NK-92 (cell line): Measurements from ENCODE around the gene ARHGAP33.
A peak's percentile ranks its signal among the peaks of the same experiment; 100 is the strongest.

ENCODE experiments used
- DNase-seq: peaks from one replicate; lab custom pipeline; 2025; ENCODE audit not compliant: unreplicated experiment; lab: John Stamatoyannopoulos, UW

ARHGAP33 gene, protein sequence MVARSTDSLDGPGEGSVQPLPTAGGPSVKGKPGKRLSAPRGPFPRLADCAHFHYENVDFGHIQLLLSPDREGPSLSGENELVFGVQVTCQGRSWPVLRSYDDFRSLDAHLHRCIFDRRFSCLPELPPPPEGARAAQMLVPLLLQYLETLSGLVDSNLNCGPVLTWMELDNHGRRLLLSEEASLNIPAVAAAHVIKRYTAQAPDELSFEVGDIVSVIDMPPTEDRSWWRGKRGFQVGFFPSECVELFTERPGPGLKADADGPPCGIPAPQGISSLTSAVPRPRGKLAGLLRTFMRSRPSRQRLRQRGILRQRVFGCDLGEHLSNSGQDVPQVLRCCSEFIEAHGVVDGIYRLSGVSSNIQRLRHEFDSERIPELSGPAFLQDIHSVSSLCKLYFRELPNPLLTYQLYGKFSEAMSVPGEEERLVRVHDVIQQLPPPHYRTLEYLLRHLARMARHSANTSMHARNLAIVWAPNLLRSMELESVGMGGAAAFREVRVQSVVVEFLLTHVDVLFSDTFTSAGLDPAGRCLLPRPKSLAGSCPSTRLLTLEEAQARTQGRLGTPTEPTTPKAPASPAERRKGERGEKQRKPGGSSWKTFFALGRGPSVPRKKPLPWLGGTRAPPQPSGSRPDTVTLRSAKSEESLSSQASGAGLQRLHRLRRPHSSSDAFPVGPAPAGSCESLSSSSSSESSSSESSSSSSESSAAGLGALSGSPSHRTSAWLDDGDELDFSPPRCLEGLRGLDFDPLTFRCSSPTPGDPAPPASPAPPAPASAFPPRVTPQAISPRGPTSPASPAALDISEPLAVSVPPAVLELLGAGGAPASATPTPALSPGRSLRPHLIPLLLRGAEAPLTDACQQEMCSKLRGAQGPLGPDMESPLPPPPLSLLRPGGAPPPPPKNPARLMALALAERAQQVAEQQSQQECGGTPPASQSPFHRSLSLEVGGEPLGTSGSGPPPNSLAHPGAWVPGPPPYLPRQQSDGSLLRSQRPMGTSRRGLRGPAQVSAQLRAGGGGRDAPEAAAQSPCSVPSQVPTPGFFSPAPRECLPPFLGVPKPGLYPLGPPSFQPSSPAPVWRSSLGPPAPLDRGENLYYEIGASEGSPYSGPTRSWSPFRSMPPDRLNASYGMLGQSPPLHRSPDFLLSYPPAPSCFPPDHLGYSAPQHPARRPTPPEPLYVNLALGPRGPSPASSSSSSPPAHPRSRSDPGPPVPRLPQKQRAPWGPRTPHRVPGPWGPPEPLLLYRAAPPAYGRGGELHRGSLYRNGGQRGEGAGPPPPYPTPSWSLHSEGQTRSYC

DNA sequence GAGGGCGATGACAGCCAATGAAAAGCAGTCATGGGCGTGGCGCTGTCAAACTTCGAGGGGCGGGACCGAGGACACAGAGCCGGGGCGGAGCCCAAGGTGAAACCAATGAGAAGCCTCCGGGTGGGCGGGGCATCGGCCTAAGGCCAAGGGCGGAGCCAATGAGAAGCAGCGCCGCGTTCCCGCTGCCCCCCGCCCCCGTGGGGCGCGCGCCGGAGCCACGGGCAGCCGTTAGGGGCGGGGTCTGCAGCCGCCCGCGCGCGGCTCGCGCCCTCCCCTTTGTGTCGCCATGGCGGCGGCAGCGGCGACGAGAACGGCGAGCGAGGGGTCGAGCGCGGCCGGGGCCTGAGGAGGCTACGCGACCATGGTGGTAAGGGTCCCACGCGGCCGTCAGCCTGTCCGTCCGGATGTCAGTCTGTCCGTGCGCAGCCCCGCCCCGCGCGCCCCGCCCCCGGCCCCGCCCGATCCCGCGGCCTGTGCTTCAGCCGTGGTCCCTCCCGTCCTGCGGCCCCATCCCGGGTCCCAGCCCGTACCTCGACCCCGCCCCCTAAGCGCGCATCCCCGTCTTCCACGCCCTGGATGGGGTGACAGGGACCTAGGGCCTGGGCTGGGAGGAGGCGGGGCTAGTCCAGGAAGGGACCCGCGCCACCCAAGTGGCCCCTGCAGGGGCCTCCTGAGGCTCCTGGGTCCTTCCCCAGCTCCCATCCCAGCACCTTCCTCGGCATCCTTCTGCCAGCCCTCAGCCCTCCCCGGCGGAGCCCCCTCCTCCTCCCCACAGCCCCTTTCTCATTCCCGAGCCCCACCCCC, at the start of gene ARHGAP33:
TSS of gene ARHGAP33 (plus strand) at position 267 of the 804 bp plus-strand sequence. CDS start at position 362, 95 bp downstream.
- peak; percentile 82 for DNase-seq

DNA sequence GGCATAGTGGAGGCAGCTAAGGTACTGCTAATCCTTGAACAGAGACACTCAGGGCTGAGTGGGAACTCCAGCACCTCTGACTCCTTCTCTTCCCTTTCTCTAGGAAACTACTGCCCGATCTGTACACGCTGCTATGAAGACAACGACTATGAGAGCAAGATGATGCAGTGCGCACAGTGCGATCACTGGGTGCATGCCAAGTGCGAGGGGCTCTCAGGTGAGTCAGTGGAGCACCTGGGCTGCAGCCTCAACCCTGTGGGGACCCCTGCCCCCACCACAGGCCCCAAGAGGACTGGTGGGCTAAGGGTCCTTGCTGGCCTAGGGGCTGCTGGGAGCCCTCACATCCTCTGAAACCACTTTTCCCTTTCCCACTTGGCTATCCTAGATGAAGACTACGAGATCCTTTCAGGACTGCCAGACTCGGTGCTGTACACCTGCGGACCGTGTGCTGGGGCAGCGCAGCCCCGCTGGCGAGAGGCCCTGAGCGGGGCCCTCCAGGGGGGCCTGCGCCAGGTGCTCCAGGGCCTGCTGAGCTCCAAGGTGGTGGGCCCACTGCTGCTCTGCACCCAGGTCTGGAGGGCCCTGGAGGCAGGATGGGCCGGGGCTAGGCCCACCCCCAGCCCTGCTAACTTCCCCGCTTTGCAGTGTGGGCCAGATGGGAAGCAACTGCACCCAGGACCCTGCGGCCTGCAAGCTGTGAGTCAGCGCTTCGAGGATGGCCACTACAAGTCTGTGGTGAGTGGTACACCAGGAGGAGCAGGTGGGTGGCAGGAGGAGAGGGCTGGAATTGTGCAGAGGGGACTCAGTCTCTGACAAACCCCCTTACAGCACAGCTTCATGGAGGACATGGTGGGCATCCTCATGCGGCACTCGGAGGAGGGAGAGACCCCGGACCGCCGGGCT, 48.1 kb upstream of the ARHGAP33 start:
- DNase-seq = no peak

DNA sequence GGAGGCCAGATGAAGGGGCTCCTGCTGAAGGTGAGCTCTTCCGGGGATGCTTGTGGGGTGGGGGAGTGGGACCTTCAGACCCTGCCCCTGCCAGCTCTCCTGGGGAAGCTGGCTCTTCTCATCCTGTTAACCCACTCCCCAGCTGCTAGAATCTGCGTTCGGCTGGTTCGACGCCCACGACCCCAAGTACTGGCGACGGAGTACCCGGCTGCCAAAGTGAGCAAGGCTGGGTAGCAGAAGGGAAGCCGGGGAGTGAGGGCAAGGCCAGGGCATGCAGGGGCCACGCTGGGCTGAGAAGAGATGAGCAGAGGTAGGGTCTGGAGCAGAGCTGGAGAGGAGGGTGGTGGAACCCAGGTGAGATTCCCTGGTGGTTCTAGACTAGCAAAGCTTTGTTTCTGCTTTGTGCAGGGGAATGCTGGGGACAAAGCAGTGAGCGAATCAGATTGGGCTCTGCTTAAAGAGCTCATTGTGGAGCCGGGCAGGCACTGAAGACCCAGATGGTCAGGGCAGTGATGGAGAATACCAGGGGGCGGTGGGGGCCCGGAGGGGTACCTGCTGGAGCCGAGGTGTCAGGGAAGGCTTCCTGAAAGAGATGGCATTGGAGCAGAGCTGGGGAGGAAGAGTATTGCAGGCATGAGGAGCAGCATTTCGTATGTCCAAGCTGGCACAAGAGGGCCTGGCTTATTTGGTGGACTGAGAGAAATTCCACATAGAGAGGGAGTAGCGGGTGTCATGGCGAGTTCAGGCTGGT, 47.2 kb upstream of the ARHGAP33 start:
- DNase-seq = no peak

DNA sequence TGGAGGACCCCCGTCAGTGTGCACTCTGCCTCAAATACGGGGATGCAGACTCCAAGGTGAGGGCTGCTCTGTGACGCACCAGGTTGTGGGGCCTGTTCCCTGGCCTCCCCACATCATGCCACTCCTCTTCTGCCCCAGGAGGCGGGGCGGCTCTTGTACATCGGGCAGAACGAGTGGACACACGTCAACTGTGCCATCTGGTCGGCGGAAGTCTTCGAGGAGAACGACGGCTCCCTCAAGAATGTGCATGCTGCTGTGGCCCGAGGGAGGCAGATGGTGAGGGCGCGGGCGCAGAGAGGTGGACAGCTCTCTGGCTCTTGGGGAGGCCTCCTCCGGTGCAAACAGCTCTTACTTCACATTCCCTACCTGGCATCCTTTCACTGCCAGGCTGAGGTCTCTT, 46.3 kb upstream of the ARHGAP33 start:
- no peak for DNase-seq

DNA sequence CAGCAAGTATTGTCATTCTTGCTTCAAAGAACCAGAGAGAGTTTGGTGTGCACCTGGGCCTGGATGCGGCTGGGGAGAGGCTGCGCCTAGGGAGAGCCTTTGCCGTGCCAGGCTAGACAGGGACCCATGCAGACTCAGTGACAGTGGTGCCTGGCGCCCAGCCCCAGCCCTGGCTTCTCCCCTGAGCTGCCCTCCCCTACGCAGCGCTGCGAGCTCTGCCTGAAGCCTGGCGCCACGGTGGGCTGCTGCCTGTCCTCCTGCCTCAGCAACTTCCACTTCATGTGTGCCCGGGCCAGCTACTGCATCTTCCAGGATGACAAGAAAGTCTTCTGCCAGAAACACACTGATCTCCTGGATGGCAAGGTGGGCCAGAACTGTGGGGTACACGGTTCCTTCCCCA, 45.6 kb upstream of the ARHGAP33 start:
- DNase-seq = no peak

DNA sequence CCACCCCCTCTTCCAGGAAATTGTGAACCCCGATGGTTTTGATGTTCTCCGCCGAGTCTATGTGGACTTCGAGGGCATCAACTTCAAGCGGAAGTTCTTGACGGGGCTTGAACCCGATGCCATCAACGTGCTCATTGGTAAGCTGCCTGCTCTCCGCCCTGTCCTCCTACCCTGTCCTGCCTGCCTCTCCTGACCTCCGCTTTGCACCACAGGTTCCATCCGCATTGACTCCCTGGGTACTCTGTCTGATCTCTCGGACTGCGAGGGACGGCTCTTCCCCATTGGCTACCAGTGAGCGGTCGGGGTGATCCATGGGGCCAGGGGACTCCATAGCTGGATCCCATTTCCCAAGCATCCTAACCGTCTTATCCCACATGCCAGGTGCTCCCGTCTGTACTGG, 45.0 kb upstream of the ARHGAP33 start:
- DNase-seq = no peak

DNA sequence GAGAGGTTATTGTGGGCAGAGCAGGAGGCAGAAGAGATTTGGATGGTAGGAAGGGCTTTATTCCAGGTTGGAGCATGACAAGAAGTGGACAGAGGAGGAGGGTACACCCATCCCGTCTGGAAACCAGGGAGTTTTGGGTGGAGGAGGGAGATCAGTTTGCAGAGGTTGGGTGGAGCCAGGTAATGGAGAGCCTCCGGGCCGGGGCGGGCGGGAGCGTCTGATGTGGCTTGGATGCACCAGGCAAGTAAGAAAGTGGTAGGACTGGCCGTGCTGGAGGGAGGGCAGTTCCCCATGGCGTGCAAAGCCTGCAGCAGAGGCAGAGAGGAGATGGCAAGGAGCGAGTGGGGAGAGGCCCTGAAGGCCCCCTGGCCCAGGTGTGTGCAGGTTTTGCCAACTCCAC, 44.0 kb upstream of the ARHGAP33 start:
- DNase-seq = no peak

DNA sequence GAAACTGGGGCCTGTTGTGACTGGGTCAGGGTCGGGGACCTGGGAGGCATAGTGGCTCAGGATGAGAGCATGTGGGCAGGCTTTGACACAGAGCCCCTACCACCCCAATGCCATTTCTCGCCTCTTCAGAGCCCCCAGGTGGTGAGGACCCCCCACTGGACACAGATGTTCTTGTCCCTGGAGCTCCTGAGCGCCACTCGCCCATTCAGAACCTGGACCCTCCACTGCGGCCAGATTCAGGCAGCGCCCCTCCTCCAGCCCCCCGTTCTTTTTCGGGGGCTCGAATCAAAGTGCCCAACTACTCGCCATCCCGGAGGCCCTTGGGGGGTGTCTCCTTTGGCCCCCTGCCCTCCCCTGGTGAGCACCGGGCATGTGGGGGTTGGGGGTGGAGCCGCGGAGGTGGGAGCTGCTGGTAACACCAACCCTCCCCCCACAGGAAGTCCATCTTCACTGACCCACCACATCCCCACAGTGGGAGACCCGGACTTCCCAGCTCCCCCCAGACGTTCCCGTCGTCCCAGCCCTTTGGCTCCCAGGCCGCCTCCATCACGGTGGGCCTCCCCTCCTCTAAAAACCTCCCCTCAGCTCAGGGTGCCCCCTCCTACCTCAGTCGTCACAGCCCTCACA, 43.5 kb upstream of the ARHGAP33 start:
- DNase-seq = no peak

DNA sequence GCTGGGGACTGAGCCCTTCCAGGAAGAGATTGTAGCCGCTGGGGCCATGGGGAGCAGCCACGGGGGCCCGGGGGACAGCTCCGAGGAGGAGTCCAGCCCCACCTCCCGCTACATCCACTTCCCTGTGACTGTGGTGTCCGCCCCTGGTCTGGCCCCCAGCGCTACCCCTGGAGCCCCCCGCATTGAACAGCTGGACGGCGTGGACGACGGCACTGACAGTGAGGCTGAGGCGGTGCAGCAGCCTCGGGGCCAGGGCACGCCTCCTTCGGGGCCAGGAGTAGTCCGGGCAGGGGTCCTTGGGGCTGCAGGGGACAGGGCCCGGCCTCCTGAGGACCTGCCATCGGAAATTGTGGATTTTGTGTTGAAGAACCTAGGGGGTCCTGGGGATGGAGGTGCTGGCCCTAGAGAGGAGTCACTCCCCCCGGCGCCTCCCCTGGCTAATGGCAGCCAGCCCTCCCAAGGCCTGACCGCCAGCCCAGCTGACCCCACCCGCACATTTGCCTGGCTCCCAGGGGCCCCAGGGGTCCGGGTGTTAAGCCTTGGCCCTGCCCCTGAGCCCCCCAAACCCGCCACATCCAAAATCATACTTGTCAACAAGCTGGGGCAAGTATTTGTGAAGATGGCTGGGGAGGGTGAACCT, 42.7 kb upstream of the ARHGAP33 start:
- no peak for DNase-seq

DNA sequence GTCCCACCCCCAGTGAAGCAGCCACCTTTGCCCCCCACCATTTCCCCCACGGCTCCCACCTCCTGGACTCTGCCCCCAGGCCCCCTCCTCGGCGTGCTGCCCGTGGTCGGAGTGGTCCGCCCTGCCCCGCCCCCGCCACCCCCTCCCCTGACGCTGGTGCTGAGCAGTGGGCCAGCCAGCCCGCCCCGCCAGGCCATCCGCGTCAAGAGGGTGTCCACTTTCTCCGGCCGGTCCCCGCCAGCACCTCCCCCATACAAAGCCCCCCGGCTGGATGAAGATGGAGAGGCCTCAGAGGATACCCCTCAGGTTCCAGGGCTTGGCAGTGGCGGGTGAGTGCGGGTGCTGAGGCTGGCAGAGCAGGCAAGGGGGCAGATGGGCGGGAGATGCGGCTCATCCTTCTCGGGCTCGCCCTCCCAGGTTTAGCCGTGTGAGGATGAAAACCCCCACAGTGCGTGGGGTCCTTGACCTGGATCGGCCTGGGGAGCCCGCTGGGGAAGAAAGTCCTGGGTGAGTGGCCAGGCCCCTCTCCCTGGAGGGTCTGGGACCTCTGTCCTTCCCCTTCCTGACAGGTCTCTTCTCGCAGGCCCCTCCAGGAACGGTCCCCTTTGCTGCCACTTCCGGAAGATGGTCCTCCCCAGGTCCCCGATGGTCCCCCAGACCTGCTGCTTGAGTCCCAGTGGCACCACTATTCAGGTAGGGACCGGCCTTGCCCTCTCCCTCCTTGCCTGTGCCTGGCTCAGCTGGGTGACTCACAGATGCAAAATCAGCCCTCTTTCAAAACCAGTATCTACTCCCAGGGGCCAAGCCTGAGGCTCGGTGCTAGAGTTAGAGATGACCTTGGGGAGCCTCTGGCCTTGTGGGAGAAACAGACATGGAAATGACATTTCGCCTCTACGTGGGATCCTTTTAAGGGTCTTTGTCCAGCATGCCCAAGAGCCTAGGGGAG, 41.9 kb upstream of the ARHGAP33 start:
- DNase-seq = no peak

DNA sequence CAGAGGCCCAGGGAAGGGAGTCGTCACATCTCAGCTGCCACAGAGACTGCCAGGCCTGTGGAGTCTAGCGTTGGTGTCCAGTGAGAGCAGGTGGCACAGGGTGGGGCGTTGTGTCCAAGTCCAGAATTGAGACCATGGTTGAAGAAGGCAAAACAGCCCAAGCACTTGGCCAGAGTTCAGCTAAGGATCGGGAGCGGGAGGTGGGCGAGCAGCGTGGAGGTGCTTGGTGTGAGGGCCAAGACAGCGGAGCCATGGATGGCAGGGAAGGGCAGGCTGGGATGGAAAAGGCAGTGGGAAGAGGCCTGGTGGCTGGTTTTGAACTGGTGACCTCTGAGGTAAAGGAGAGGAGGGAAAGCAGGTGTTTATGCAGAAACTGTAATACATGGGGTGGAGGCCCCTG, 41.1 kb upstream of the ARHGAP33 start:
- no peak for DNase-seq

DNA sequence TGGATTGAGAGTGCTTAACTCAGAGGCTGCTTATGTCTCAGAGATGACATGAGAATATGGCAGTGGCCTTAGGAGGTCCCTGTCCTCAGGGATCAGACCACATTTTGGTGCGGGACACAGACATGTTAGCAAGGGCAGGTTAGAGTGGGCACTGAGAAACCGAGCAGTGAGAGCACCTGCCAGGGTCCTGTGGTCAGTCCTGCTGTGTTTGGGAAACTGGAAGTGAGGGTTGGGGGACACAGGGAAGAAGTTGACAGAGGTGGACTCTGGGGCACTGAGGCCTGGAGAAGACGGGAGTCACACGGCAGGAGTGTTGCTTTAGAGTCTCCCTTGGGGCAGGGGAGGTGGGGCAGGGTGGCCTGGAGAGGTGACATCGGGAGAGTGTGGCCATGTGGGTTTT, 40.5 kb upstream of the ARHGAP33 start:
- DNase-seq = no peak

DNA sequence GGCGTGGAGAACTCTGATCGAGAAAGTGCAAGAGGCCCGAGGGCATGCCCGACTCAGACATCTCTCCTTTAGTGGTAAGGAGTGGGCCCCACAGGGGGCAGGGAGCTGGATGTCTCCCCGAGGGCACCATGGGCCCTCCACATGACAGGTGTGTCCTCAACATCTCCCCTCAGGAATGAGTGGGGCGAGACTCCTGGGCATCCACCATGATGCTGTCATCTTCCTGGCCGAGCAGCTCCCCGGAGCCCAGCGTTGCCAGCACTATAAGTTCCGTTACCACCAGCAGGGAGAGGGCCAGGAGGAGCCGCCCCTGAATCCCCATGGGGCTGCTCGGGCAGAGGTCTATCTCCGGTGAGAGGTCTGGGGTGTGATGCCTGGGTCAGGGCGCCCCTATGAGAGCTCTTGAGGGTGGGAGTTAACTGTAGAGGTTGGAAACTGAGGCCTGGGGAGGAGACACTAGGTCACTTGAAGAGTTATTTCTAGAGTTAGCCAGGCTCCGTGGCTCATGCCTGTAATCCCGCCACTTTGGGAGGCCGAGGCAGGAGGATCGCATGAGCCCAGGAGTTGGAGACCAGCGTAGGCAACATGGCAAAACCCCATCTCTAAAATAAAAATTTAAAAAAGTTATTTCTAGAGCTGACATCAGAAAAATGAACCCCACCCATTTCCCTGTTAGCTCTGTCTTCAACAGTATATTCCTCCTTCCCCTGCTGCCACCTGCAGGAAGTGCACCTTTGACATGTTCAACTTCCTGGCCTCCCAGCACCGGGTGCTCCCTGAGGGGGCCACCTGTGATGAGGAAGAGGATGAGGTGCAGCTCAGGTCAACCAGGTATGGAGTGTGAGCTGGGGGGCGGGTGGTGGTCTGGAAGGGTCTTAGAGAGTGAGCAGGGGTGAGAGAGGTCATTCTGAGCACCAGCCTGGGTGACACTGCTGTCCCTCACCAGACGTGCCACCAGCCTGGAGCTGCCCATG, 38.2 kb upstream of the ARHGAP33 start:
- DNase-seq = no peak

DNA sequence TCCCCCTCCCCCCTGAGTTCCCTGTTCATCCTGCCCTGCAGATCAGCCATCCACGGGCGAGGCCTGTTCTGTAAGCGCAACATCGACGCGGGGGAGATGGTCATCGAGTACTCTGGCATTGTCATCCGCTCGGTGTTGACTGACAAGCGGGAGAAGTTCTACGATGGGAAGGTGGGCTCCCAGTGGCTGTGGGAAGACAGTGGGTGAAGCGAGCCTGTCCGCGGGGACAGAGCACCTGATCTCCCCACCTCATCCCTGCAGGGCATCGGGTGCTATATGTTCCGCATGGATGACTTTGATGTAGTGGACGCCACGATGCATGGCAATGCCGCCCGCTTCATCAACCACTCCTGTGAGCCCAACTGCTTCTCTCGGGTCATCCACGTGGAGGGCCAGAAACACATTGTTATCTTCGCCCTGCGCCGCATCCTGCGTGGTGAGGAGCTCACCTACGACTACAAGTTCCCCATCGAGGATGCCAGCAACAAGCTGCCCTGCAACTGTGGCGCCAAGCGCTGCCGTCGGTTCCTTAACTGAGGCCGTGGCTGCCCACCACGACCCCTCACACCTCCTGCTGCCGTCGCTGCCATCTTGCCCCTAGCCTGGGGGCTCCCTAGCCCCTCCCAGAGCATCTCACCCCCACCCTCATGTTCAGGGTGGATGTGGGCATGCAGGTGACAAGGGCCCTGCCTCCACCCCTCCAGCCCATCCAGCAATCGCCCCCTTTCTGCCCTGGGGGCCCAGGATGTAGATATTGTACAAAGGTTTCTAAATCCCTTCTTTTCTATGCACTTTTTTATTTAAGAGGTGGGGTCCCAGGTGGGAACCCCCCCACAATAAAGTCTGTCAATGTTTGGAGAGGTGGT, 37.1 kb upstream of the ARHGAP33 start:
- no peak for DNase-seq

DNA sequence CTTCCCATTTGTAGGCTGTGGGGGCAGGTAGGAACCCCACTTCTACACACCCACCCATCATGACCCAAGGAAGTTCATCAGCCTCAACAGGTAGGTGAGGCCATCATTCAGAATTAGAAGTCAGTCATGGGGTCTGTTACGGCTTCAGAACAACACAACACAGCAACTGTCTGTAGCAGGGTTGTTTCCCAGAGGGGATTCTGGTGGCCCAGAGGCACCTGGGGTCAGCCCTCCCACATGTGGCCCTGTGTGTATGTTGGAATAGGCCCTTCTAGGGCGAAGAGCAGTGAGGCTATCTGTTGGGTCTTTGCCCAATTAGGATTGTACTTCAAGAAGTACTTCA, 36.5 kb upstream of the ARHGAP33 start:
- DNase-seq = no peak
